HL-60 (cell line): ENCODE data around the gene AP3S1.

ENCODE experiments used
- CTCF ChIP-seq: IDR thresholded peaks from one replicate; pipeline ENCODE4 v1.5.1; 2011; ENCODE audit warnings: low read length, control low read depth, inconsistent platforms; ENCODE audit not compliant: insufficient read depth
- POLR2AphosphoS5 ChIP-seq: IDR thresholded peaks from 2 replicates; pipeline ENCODE4 v1.6.1; 2012; ENCODE audit warnings: low read depth
- REST ChIP-seq: IDR thresholded peaks from 2 replicates; pipeline ENCODE4 v1.6.1; 2012; ENCODE audit warnings: low read depth; ENCODE audit not compliant: insufficient replicate concordance

- TF ChIP-seq CTCF (no peak), POLR2AphosphoS5 (no peak), REST (no peak)
These were observed 98.5 kb downstream of the AP3S1 start for GRCh38 chr5:115940080-115940810.
